T47D (cell line): ENCODE measurements around the gene FAM136A.
"Not testable (repeated sequence)": the region's sequence is repeated elsewhere in the genome, so short reads cannot be mapped to it uniquely, and the experiment has no call there.

Experiments
- DNase-seq, 2 experiments: peaks; one replicate each; pipeline versions ENCODE4 v3.0.0 to v3.0.0-alpha.2; 2011 to 2012; ENCODE audit warnings: low read depth in 1 of 2, low spot score in 1 of 2
- JUND ChIP-seq: IDR thresholded peaks from 2 replicates; pipeline ENCODE4 v1.6.1; 2012; ENCODE audit warnings: low read depth
- in situ Hi-C: cut with HindIII; loops from 2 replicates; pipeline ENCODE4 v1.10.0; 2016; ENCODE audit warnings: low sequenced_read_pairs, low pct_unique_long_range_greater_than_20kb

The FAM136A gene

GRCh38 chr2:70322518-70322917 is 20.7 kb upstream of the FAM136A start:
- TF ChIP-seq JUND = no peak
- in situ Hi-C loops = no loop called here
- no peak for DNase-seq

- in situ Hi-C loops = no loop called here
- DNase-seq = no peak
Observed at GRCh38 chr2:70321370-70321769, 19.5 kb upstream of the FAM136A start.

GRCh38 chr2:70314640-70315039 is 12.8 kb upstream of the FAM136A start:
- DNase-seq = no peak
- TF ChIP-seq JUND = no peak
- in situ Hi-C loops = no loop called here

More at GRCh38 chr2:70321370-70321769, 19.5 kb upstream of the FAM136A start:
- no peak for TF ChIP-seq JUND

GRCh38 chr2:70312560-70312959 is 10.7 kb upstream of the FAM136A start:
- no peak for DNase-seq
- TF ChIP-seq JUND = no peak
- in situ Hi-C loops = no loop called here

GRCh38 chr2:70310899-70311298 is 9.0 kb upstream of the FAM136A start:
- in situ Hi-C loops = no loop called here
- TF ChIP-seq JUND = no peak
- no peak for DNase-seq

- in situ Hi-C loops = no loop called here
- TF ChIP-seq JUND = no peak
- DNase-seq = no peak
Observed at GRCh38 chr2:70305531-70305930, 3.7 kb upstream of the FAM136A start.

- no peak for TF ChIP-seq JUND
- in situ Hi-C loops = no loop called here
- no peak for DNase-seq
Observed at GRCh38 chr2:70304498-70304897, 2.6 kb upstream of the FAM136A start.

GRCh38 chr2:70303186-70303585 is 1.3 kb upstream of the FAM136A start:
- DNase-seq = no peak
- in situ Hi-C loops = no loop called here

GRCh38 chr2:70302195-70302546 is 304 bp upstream of the FAM136A start:
- in situ Hi-C loops, DNase-seq: not testable (repeated sequence)

More at GRCh38 chr2:70303186-70303585, 1.3 kb upstream of the FAM136A start:
- TF ChIP-seq JUND = no peak

- TF ChIP-seq JUND = no peak
- in situ Hi-C loops = no loop called here
- DNase-seq = no peak
Observed at GRCh38 chr2:70300771-70301343, 1.0 kb downstream of the FAM136A start.

- DNase-seq, in situ Hi-C loops: not testable (repeated sequence)
Observed at GRCh38 chr2:70297828-70298227, 4.0 kb downstream of the FAM136A start.

GRCh38 chr2:70283500-70284191 is 18.2 kb downstream of the FAM136A start:
- in situ Hi-C loops = no loop called here
- DNase-seq = no peak

GRCh38 chr2:70282439-70282838 is 19.4 kb downstream of the FAM136A start:
- in situ Hi-C loops = no loop called here
- DNase-seq = no peak

More at GRCh38 chr2:70283500-70284191, 18.2 kb downstream of the FAM136A start:
- TF ChIP-seq JUND = no peak

GRCh38 chr2:70280242-70280798 is 21.5 kb downstream of the FAM136A start:
- DNase-seq = no peak
- in situ Hi-C loops = no loop called here
- no peak for TF ChIP-seq JUND

More at GRCh38 chr2:70282439-70282838, 19.4 kb downstream of the FAM136A start:
- TF ChIP-seq JUND = no peak
